HG03442 (cell line): ENCODE measurements around the gene TFF1.
"Not testable (repeated sequence)": the region's sequence is repeated elsewhere in the genome, so short reads cannot be mapped to it uniquely, and the experiment has no call there.

Experiments used
- ATAC-seq: cut with Tn5 transposase; IDR thresholded peaks from one replicate; pipeline ENCODE4 v1.9.1; 2021; ENCODE audit warnings: mild to moderate bottlenecking, moderate library complexity; ENCODE audit not compliant: unreplicated experiment

The TFF1 gene

DNA sequence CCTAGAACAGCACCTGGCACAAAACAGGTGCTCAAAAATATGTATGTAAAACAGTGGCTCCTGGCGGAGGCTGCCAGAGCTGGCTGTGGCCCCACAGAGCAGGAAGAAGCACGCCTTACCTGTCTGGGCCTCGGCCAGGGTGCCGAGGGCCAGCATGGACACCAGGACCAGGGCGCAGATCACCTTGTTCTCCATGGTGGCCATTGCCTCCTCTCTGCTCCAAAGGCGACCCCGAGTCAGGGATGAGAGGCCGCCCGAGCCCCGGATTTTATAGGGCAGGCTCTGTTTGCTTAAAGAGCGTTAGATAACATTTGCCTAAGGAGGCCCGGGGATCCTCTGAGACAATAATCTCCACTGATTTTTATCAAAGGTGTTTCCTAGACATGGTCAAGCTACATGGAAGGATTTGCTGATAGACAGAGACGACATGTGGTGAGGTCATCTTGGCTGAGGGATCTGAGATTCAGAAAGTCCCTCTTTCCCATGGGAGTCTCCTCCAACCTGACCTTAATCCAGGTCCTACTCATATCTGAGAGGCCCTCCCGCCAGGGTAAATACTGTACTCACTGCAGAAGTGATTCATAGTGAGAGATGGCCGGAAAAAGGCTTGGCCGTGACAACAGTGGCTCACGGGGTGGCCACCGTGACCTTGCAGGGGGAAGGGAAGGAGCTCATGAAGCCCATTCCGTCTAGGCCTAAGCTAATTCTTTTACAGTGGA is at the start of gene TFF1:
TSS of gene TFF1 (minus strand) at position 244 of the 719 bp plus-strand sequence. CDS start at position 204, 40 bp downstream.
- no peak for ATAC-seq

GRCh38 chr21:42414928-42415769 is 48.8 kb upstream of the TFF1 start:
- peak; percentile 64 for ATAC-seq

DNA sequence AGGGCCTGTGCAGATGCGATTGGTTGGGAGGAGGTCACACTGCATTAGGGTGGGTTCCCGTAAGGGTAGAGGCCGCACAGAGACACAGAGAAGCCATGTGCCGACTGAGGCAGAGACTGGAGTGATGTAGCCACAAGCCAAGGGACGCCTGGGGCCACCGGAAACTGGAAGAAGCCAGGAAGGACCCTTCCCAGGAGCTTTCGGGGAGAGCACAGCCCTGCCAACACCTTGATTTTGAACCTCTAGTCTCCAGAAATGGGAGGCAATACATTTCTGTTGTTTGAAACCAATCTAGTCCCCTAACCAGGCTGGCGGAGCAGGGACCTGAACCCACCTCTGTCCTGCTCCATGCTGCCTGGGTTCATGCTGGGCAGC is 48.2 kb upstream of the TFF1 start:
- no peak for ATAC-seq

- ATAC-seq, result no peak
Observed at GRCh38 chr21:42414066-42414465, 47.7 kb upstream of the TFF1 start.

- ATAC-seq, result no peak
Observed at GRCh38 chr21:42413500-42413899, 47.2 kb upstream of the TFF1 start.

GRCh38 chr21:42413093-42413492 is 46.8 kb upstream of the TFF1 start:
- no peak for ATAC-seq

DNA sequence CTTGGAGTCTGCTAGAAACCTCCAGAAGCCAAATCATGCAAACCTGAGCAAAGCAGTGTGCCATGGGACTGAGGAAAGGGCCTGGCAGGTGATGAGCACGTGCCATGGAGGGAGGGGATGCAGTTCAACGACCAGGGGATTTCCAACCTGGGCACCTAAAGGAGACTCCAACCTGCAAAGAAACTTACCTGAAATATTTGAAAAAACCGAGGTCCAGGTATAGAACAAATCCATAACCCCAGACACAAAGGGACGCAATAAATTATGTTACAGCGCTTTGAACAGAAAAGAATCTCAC is 46.2 kb upstream of the TFF1 start:
- no peak for ATAC-seq

DNA sequence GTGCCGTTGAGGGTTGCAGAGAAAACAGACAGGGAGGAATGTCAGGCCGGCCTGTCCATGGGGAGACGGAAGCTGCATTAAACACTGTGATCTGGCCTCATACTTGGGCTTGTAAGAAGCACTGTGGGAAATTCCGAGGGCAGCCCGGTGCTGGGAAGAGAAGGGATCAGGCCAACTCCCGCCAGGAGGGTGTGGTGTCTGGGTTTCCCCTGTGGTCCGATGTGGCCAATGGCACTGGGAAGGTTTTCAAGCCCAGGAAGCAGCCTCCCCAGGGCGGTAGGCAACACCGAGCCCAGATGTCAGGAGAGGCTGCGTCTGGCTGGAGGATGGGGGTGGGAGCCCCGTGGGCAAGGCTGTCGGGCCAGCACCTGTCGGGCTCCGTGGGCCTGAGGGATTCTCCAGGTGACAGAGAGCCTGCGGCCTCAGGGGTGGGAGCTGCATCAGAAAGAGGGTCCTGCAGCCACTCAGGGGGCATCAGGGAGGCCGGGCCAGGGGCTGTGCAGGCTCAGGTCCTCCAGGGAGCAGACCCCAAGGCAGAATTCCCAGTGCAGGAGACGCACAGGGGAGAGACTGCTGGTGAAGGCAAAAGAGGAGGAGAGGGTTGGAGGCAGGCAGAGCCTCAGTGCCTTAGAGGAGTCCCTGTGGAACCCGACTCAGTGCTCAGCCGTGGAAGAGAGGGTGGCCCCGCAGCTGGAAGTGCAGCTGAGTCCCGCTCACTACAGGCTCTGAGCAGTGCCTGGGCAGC is 45.7 kb upstream of the TFF1 start:
- no peak for ATAC-seq

DNA sequence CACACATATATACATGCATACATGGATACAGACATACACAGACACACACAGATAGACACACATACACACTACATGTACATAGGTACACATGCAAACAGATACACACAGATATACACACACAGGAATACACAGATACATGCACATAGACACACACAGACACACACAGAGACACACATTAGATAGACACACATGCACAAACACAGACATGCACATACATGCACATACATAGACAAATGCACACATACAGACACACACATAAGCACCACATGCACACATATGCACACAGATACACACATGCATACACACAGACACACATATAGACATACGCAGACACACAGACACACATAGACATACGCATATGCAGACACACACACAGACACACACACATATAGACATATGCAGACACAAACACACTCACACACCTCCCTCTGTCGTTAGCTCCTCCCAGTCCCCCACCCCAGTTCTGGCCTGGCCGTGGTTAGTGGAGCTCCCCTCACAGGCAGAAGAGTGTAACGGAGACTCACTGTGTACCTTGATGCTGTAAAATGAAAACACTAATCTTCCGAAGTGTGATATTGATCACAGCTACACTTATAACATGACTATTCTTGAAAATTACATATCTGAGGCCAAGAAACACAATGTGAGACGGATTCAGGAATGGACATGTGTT is 45.0 kb upstream of the TFF1 start:
- ATAC-seq, result no peak

DNA sequence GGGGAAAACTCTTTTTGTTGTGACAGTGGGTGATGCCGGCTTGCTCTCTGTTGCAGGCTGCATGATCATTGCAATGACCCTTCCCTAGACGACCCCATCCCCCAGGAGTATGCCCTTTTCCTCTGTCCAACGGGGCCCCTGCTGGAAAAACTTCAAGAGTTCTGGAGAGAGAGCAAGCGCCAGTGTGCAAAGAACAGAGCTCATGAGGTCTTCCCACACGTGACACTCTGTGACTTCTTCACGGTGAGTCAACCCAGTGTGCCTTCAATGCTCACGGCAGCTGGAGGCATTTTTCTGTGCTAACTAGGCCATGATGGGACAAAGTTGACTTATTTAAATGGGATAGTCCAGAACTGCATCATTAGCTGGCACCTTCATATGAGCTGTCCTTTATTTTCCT is 43.0 kb upstream of the TFF1 start:
- no peak for ATAC-seq

DNA sequence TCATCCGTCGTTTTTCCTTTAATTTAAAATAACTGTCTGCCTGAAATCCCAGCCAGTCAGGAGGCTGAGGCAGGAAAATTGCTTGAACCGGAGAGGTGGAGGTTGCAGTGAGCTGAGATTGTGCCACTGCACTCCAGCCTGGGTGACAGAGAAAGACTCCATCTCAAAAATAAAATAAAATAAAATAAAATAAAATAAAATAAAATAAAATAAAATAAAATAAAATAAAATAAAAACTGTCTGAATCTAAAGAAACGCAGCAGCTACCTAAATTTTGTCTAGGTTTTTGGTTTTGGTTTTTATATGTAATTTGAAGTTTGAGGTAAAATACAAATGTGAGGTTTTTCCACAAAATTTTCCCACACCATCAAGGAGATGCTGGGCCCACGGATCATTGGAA is 42.4 kb upstream of the TFF1 start:
- not testable (repeated sequence) for ATAC-seq

- ATAC-seq, result no peak
Observed at GRCh38 chr21:42407476-42407875, 41.1 kb upstream of the TFF1 start.

GRCh38 chr21:42406866-42407265 is 40.5 kb upstream of the TFF1 start:
- ATAC-seq, result no peak

- no peak for ATAC-seq
Observed at GRCh38 chr21:42406201-42406621, 39.9 kb upstream of the TFF1 start.

DNA sequence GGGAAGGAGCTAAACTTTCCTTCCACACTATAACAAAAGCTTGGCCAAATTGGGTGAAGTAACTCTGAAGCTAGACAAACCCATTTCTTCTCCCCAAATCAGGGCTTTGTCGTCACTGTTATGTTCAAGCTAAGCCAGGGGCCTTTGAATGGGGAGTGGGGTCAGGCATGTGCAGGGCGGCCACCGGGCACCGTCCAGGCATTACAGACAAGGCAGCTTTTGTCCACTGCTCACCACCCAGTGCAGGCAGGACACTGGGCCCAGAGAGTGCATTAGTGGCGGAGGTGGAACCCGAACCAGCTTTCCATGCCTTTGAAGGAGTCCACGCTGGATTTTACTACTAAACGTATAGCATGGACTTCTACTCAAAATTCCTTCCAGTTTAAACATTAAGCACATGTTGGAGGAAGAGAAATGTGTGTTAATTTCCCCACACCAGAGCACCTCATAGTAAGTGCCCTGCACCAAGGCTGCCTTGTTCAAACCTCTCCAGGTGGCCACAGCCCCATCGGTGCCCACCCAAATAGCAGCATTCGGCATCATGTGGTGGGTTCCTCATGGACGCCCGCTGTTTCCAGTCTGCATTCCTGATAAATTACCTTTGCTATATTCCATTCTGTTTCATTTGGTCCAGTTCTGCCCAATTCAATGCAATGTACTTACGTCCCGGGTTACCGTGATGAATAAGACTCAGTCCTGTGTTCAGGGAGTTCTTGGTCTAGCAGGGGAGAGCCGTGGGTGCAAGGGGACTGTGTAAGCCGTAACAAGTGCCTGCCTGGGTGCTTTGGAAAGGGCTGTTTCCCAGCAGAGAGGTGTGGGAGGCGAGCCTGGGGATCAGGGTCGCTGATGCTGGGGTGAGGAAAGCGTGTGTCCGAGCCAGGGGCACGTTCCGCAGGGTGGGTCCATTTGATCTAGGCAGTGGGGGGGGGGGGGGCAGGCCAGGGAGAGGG is 39.0 kb upstream of the TFF1 start:
- no peak for ATAC-seq

GRCh38 chr21:42404539-42404938 is 38.2 kb upstream of the TFF1 start:
- no peak for ATAC-seq

DNA sequence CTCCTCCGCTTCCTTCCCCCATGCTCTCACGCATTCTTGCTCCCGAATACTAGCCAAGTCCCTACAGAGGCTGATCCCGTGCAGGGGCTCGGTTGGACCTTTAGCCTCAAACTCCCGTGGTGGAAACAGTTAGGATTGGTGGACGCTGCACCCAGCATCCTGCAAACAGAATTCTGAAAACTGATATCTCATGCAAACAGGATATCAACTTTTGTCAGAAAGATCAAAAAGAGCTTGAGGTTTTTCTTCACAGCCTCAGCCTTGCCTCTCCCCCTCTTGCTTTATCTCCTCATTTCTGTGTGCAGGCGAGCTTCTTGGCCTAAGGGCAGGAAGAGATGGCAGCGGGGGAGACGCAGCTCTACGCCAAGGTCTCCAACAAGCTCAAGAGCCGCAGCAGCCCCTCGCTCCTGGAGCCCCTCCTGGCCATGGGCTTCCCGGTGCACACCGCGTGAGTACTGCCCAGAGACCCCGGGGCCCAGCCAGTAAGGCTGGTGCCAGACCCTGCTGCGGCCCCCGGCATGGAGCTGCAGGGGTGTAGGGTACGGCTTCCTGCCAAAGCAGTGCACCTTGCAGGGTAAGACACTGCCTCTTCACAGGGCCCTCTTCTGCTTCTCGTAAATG is 37.4 kb upstream of the TFF1 start, which contains the start of gene UBASH3A:
TSS of gene UBASH3A (plus strand) at position 292 of the 621 bp plus-strand sequence. CDS start at position 336, 44 bp downstream.
- ATAC-seq, result no peak

DNA sequence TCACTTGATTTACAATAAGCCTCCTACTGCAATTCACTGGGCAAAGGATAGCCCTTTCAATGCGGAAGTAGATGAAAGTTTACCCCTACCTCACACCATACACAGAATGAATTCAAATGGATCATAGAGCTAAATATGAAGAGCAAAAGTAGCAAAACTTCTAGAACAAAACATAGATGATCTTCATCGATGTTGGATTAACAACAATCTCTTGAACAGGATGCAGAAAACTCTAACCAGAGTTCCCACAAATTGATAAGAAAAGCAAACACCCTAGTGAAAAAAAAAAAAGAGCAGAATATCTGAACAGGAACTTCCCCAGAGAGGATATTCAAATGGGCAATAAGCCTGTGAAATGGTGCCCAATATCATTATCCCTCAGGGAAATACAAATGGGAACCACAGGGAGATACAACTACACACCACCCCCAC is 35.5 kb upstream of the TFF1 start:
- ATAC-seq, result no peak

DNA sequence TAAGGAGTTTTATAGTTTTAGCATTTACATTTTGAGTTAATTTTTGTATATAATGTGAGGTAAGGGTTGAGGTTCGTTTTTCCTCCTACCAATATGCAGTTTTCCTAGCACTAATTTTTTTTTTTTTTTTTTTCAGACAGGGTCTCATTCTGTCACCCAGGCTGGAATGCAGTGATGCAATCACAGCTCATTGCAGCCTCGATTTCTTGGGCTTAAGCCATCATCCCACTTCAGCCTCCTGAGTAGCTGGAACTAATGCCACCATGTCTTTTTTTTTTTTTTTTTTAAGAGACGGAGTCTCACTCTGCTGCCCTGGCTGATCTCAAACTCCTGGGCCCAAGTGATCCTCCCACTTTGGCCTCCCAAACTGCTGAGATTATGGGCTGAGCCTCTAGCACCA is 34.8 kb upstream of the TFF1 start:
- ATAC-seq, result no peak
